HepG2 (cell line): ENCODE results near the gene ZFP36. TPM values are rescaled to one million over a fixed set of nuclear protein-coding genes. Genes with fewer than 3 reads are reported as not detected.

ENCODE experiments used
- ATAC-seq: fragments of 200-7000 bp; cut with Tn5 transposase; 3 replicates; pipeline ENCODE4 v1.9.1; 2020; ENCODE audit warnings: mild to moderate bottlenecking, moderate library complexity
- BruUV-seq: library from RNA; stranded (reverse); fragments of 400-500 nt; replicated peaks from 2 replicates; lab custom pipeline; 2021; lab: Mats Ljungman, UMichigan
- CTCF ChIA-PET: fragments of 300-600 bp; formaldehyde crosslinking; extraction: SDS; loops from one replicate; lab custom pipeline; 2021; ENCODE audit warnings: low total read pairs, inconsistent platforms, low intra/inter-chr PET ratio; lab: Yijun Ruan, JAX
- POLR2A ChIA-PET: fragments of 350-600 bp; sonication (Branson Sonifier 250); formaldehyde crosslinking; loops from one replicate; lab custom pipeline; 2020; ENCODE audit warnings: antibody characterized with exemption, inconsistent platforms; lab: Yijun Ruan, JAX
- DNase-seq: peaks from one replicate; pipeline ENCODE4 v3.0.0-alpha.2; 2015; ENCODE audit warnings: low spot score
- FAIRE-seq: peaks from 3 replicates; lab custom pipeline; 2011; peaks lifted over from hg19 to GRCh38; lab: Jason Lieb, UNC
- H2AFZ ChIP-seq: one replicate; pipeline ENCODE4 v1.6.1; 2011; ENCODE audit warnings: low read length, inconsistent platforms
- H3K27ac ChIP-seq: fragments of 300-600 bp; 3 replicates; pipeline ENCODE4 v1.8.0; 2011; ENCODE audit warnings: mixed run types, mild to moderate bottlenecking, mixed read lengths, low read length, inconsistent platforms; ENCODE audit not compliant: insufficient read depth; ENCODE audit errors: extremely low read length
- H3K27me3 ChIP-seq, 2 experiments: fragments of 200-600 bp in 1 of 2; 2 replicates in 1 of 2; 3 replicates in 1 of 2; pipeline versions ENCODE4 v1.6.0 to v1.8.0; 2011; ENCODE audit warnings: low read length in 2 of 2, mild to moderate bottlenecking in 2 of 2, moderate library complexity in 2 of 2, inconsistent platforms in 1 of 2; ENCODE audit not compliant: insufficient read depth in 2 of 2, control insufficient read depth in 1 of 2
- H3K36me3 ChIP-seq, 2 experiments: fragments of 200-600 bp in 1 of 2; replicated peaks in 1 of 2; 2 replicates in 1 of 2; 3 replicates in 1 of 2; pipeline versions ENCODE4 v1.5.1 to v1.8.0; 2011; ENCODE audit warnings: low read length in 2 of 2, inconsistent platforms in 1 of 2; ENCODE audit not compliant: insufficient read depth in 2 of 2, control insufficient read depth in 1 of 2
- H3K4me1 ChIP-seq: 2 replicates; pipeline ENCODE4 v1.5.1; 2012; ENCODE audit warnings: low read length, inconsistent platforms; ENCODE audit not compliant: insufficient read depth
- H3K4me2 ChIP-seq: 2 replicates; pipeline ENCODE4 v1.6.0; 2011; ENCODE audit warnings: low read depth, low read length, inconsistent platforms
- H3K4me3 ChIP-seq, 3 experiments: fragments of 200-600 bp in 1 of 3; sonication (generic), shearing (Covaris generic) in 1 of 3; replicated peaks in 1 of 3; 2 replicates each; pipeline ENCODE4 v1.5.1; 2011 to 2016; ENCODE audit warnings: low read length in 3 of 3, inconsistent platforms in 2 of 3, low read depth in 2 of 3, mild to moderate bottlenecking in 2 of 3, control low read depth in 1 of 3, mixed read lengths in 1 of 3; ENCODE audit not compliant: insufficient read depth in 1 of 3
- H3K79me2 ChIP-seq: one replicate; pipeline ENCODE4 v1.6.1; 2011; ENCODE audit warnings: low read length, inconsistent platforms; ENCODE audit not compliant: insufficient read depth
- H3K9ac ChIP-seq: 2 replicates; pipeline ENCODE4 v1.6.0; 2011; ENCODE audit warnings: mild to moderate bottlenecking, low read depth, low read length, inconsistent platforms; ENCODE audit not compliant: insufficient read depth
- H3K9me3 ChIP-seq: 2 replicates; pipeline ENCODE4 v1.5.1; 2012; ENCODE audit warnings: mild to moderate bottlenecking, low read length
- H4K20me1 ChIP-seq: 2 replicates; pipeline ENCODE4 v1.6.0; 2011; ENCODE audit warnings: inconsistent platforms, mild to moderate bottlenecking, low read length, moderate library complexity; ENCODE audit not compliant: insufficient read depth
- CREB3 ChIP-seq: sonication (generic); formaldehyde crosslinking; IDR thresholded peaks from 2 replicates; pipeline ENCODE4 v1.5.0; 2020; ENCODE audit warnings: missing genetic modification reagents
- CTCF ChIP-seq: sonication (generic); formaldehyde crosslinking; IDR thresholded peaks from 2 replicates; pipeline ENCODE4 v1.5.0; 2020; ENCODE audit warnings: mild to moderate bottlenecking, missing genetic modification reagents, moderate library complexity
- EZH2 ChIP-seq: conservative IDR thresholded peaks from 2 replicates; pipeline ENCODE4 v1.6.1; 2012; ENCODE audit warnings: mild to moderate bottlenecking, low read depth, low read length, moderate library complexity
- FOXA1 ChIP-seq, 2 experiments: fragments of 450-650 bp in 1 of 2; sonication (generic) in 1 of 2; formaldehyde crosslinking in 1 of 2; IDR thresholded peaks; 2 replicates each; pipeline versions ENCODE4 v1.4.0 to v1.6.1; 2016 to 2020; ENCODE audit warnings: missing genetic modification reagents in 1 of 2
- HMG20B ChIP-seq: conservative IDR thresholded peaks from 2 replicates; pipeline ENCODE4 v1.6.1; 2016; ENCODE audit warnings: missing genetic modification reagents, missing compliant biosample characterization
- HNRNPL ChIP-seq: fragments of 200-400 bp; formaldehyde crosslinking; IDR thresholded peaks from 2 replicates; pipeline ENCODE4 v1.6.1; 2017; ENCODE audit warnings: mild to moderate bottlenecking, low read depth, low read length
- PRDM4 ChIP-seq: sonication (generic); formaldehyde crosslinking; IDR thresholded peaks from 2 replicates; pipeline ENCODE4 v1.9.0; 2021; ENCODE audit warnings: missing genetic modification reagents, borderline replicate concordance
- RORA ChIP-seq: sonication (generic); formaldehyde crosslinking; IDR thresholded peaks from 2 replicates; pipeline ENCODE4 v1.5.0; 2020; ENCODE audit warnings: mild to moderate bottlenecking, missing genetic modification reagents, moderate library complexity
- SP2 ChIP-seq: sonication (generic); formaldehyde crosslinking; IDR thresholded peaks from 2 replicates; pipeline ENCODE4 v1.5.1; 2020; ENCODE audit warnings: mild to moderate bottlenecking, missing genetic modification reagents
- ZMYM4 ChIP-seq: sonication (generic); formaldehyde crosslinking; IDR thresholded peaks from 2 replicates; pipeline ENCODE4 v1.8.1; 2023; ENCODE audit warnings: mild to moderate bottlenecking, missing genetic modification reagents
- ZNF639 ChIP-seq: conservative IDR thresholded peaks from 2 replicates; pipeline ENCODE4 v1.6.1; 2018; ENCODE audit warnings: missing genetic modification reagents
- ZNF766 ChIP-seq: sonication (generic); formaldehyde crosslinking; IDR thresholded peaks from 2 replicates; pipeline ENCODE4 v1.5.0; 2020; ENCODE audit warnings: missing genetic modification reagents, borderline replicate concordance
- ZSCAN12 ChIP-seq: sonication (generic); formaldehyde crosslinking; IDR thresholded peaks from 2 replicates; pipeline ENCODE4 v1.9.0; 2021; ENCODE audit warnings: mild to moderate bottlenecking, missing genetic modification reagents
- WGBS: methylation state at CpG from one replicate; pipeline ENCODE4 v1.1.6; 2017; ENCODE audit warnings: low lambda C conversion rate; 5-methylcytosine and 5-hydroxymethylcytosine counted together
- in situ Hi-C: cut with HindIII; loops from 2 replicates; pipeline ENCODE4 v1.10.0; 2017; ENCODE audit warnings: low pct_unique_long_range_greater_than_20kb; ENCODE audit not compliant: extremely low pct_ligation_motif_present
- intact Hi-C: fragments of 100-400 bp; cut with micrococcal nuclease; formaldehyde crosslinking; loops from one replicate; pipeline ENCODE4 v1.10.0; 2022; ENCODE audit not compliant: unreplicated experiment
- polyA plus RNA-seq, 8 experiments: library from polyadenylated mRNA; depleted of rRNA in 3 of 8; stranded (reverse) in 7 of 8; unstranded in 1 of 8; fragments of >200 nt; fragmentation: Illumina TruSeq in 4 of 8; extraction: Trizol in 4 of 8; gene quantifications; 2 replicates each; pipeline versions ENCODE4 v1.2.1 to v1.2.3, GENCODE V29; 2011 to 2016; ENCODE audit warnings: low read depth in 4 of 8, missing spikeins in 1 of 8, mixed read lengths in 1 of 8; ENCODE audit not compliant: insufficient read depth in 1 of 8
- total RNA-seq, 5 experiments: library from RNA; depleted of rRNA; stranded (reverse); fragments of >200 nt; fragmentation: Illumina TruSeq; extraction: Trizol; gene quantifications; 2 replicates each; pipeline ENCODE4 v1.2.3, GENCODE V29; 2016; ENCODE audit warnings: low read depth in 1 of 5

The ZFP36 gene
- total and polyA plus RNA-seq, 2 of the 13 experiments (the other 11 are each of a cell fraction or from before 2014, with no cell fraction given), result 1.4 to 1.7 TPM

GRCh38 chr19:39415111-39416046 lies 8.7 kb downstream of the ZFP36 start:
- Histone ChIP-seq H2AFZ (no peak overlapping the region), H3K9me3 (no peaks in the 10 kb centered on the region), H3K4me2 (no peak overlapping the region), H3K4me1 (peaks cover 45% of the 10 kb centered on the region), H3K79me2 (peaks cover 10% of the 10 kb centered on the region), H3K27ac (no peak overlapping the region), H3K27me3 (no peaks in the 10 kb centered on the region), H3K9ac (no peak overlapping the region), H3K4me3 (no peak overlapping the region), H3K36me3 (peaks cover 4 to 10% of the 10 kb centered on the region in 2 experiments; a peak in 4 of 5 replicates), H4K20me1 (no peaks in the 10 kb centered on the region)
- ATAC-seq (no peak), FAIRE-seq (no peak), DNase-seq (no peak)
- in situ Hi-C loops (no loop called here), intact Hi-C loops (loop anchor here (10.0 kb wide), 1 partner anchor 119 kb away; the partner anchor contains the start of gene EID2B)
- BruUV-seq, result no TSS peak
- 89% methylated on average over 29 of the region's 35 CpGs for WGBS
- CTCF ChIA-PET, result no interaction called here
- POLR2A ChIA-PET, result interaction anchor here (1.8 to 4.2 kb wide), 4 partner anchors 13 to 20 kb away, joined by 13 to 47 read pairs (median 26); partner anchors contain the start of gene RPS16
- TF ChIP-seq HMG20B (CRISPR knock-in tag) (no peak), CREB3 (CRISPR knock-in tag) (no peak), RORA (CRISPR knock-in tag) (no peak), ZNF639 (CRISPR knock-in tag) (no peak), ZNF766 (CRISPR knock-in tag) (no peak), PRDM4 (CRISPR knock-in tag) (no peak), EZH2 (no peak), CTCF (CRISPR knock-in tag) (0 out of 2 replicates have a peak, but pooled peaks have one; percentile 27), ZSCAN12 (CRISPR knock-in tag) (no peak), FOXA1 (IDR thresholded peaks at IDR 0.05) (no peak), FOXA1 (CRISPR knock-in tag; IDR thresholded peaks at IDR 0.05) (no peak), ZMYM4 (CRISPR knock-in tag) (no peak), HNRNPL (peak; percentile 55; the same call in 1 of the 2 replicates), SP2 (CRISPR knock-in tag) (no peak)
